Measurements from ENCODE around the gene LRMDA.

The LRMDA gene

GRCh38 chr10:75394221-75394620, 37.2 kb upstream of the LRMDA start:
- H3K4me3 ChIP-seq (ENCODE audit: low read depth, low read length), result no peak overlapping the region
- DNase-seq (ENCODE audit: low read depth), result no peak
- no peak for TF ChIP-seq CTCF (conservative IDR thresholded peaks at IDR 0.05; ENCODE audit: low read depth, low read length)

GRCh38 chr10:75395066-75395931, 36.1 kb upstream of the LRMDA start:
- no peak for DNase-seq (ENCODE audit: low read depth)
- peak; percentile 49 for TF ChIP-seq CTCF (conservative IDR thresholded peaks at IDR 0.05; ENCODE audit: low read depth, low read length)
- peak overlapping the region; percentile 27 for H3K4me3 ChIP-seq (ENCODE audit: low read depth, low read length)

DNA sequence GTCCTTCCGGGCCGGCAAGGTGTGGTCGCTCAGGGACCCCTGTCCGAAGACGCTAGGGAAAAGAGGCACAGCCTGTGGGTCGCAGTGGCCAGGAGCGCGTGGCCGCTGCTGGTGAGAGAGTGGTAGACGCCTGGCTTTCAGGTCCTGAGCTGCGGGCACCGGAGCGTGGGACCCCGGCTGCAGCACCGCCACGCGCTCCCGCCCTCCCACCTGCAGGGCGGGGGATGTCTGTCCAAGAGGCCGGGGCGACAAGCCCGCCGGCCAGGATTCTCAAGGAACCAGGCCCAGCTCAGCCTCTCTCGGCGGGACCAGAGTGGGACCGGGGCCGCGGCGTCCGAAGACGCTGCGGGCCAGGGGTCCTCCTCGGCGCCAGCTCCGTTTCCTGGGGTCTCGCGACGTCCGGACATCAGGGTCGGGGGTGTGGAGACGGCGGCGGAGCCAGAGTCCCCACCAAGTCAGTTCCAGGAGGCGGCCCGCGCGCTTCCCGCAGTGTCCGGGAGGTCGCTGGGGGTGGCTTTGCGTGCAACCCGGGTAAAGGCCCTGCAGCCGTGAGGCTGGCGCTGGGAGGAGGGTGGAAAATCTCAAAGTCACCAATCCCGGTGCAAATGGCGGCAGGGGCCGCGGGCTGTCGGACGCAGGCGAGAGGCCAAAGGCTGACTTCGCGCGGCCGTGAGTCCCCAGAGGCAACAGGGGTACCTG, 35.3 kb upstream of the LRMDA start:
- no peak for TF ChIP-seq CTCF (conservative IDR thresholded peaks at IDR 0.05; ENCODE audit: low read depth, low read length)
- no peak for DNase-seq (ENCODE audit: low read depth)
- peak overlapping the region; percentile 46 for H3K4me3 ChIP-seq (ENCODE audit: low read depth, low read length)

GRCh38 chr10:75396631-75397495, 34.6 kb upstream of the LRMDA start:
- DNase-seq (ENCODE audit: low read depth), result no peak
- TF ChIP-seq CTCF (conservative IDR thresholded peaks at IDR 0.05; ENCODE audit: low read depth, low read length), result no peak
- peak overlapping the region; percentile 46 for H3K4me3 ChIP-seq (ENCODE audit: low read depth, low read length)

- peak overlapping the region; percentile 46 for H3K4me3 ChIP-seq (ENCODE audit: low read depth, low read length)
- DNase-seq (ENCODE audit: low read depth), result no peak
Observed at GRCh38 chr10:75397496-75398199, 33.8 kb upstream of the LRMDA start.

More at GRCh38 chr10:75397496-75398199, 33.8 kb upstream of the LRMDA start:
- no peak for TF ChIP-seq CTCF (conservative IDR thresholded peaks at IDR 0.05; ENCODE audit: low read depth, low read length)
